CD4-positive, CD25-positive, alpha-beta regulatory T cell (primary cell): ENCODE measurements around the gene MC1R. TPM values are rescaled to one million over a fixed set of nuclear protein-coding genes. Genes with fewer than 3 reads are reported as not detected.
A peak's percentile ranks its signal among the peaks of the same experiment; 100 is the strongest.

Experiments used
- ATAC-seq, 2 donors: fragments of 150-1000 bp; cut with Tn5 transposase; one replicate each; pipeline ENCODE4 v1.10.0; 2021; ENCODE audit warnings: low read depth in 2 of 2, moderate number of reproducible peaks in 2 of 2, moderate library complexity in 1 of 2
- DNase-seq, 3 donors: peaks; one replicate each; pipeline versions ENCODE4 v3.0.0 to v3.0.0-alpha.2; 2012 to 2022; ENCODE audit warnings: mixed read lengths in 1 of 3
- H3K27ac ChIP-seq: one replicate; pipeline ENCODE4 v1.7.0; 2013; ENCODE audit warnings: mild to moderate bottlenecking, low read length; ENCODE audit not compliant: insufficient read depth, poor library complexity, severe bottlenecking
- H3K27me3 ChIP-seq: one replicate; pipeline ENCODE4 v1.7.0; 2013; ENCODE audit warnings: low read length; ENCODE audit not compliant: control insufficient read depth, insufficient read depth
- H3K36me3 ChIP-seq: one replicate; pipeline ENCODE4 v1.7.0; 2013; ENCODE audit warnings: mild to moderate bottlenecking, low read length, moderate library complexity; ENCODE audit not compliant: control insufficient read depth, insufficient read depth
- H3K4me1 ChIP-seq: 2 replicates; pipeline ENCODE4 v1.7.0; 2013; ENCODE audit warnings: mild to moderate bottlenecking, low read length; ENCODE audit not compliant: insufficient read depth, control insufficient read depth, poor library complexity, severe bottlenecking
- H3K4me3 ChIP-seq: one replicate; pipeline ENCODE4 v1.7.0; 2013; ENCODE audit warnings: low read depth, mild to moderate bottlenecking, low read length, moderate library complexity
- H3K9me3 ChIP-seq, 2 experiments: 1 replicate in 1 of 2; 2 replicates in 1 of 2; pipeline ENCODE4 v1.7.0; 2013; ENCODE audit warnings: low read length in 2 of 2, mild to moderate bottlenecking in 1 of 2, moderate library complexity in 1 of 2; ENCODE audit not compliant: control insufficient read depth in 2 of 2
- H3K27ac Mint-ChIP-seq, 3 donors: one replicate each; pipeline ENCODE4 v1.8.0; 2020 to 2022; ENCODE audit warnings: mild to moderate bottlenecking in 3 of 3, mixed read lengths in 3 of 3, moderate library complexity in 2 of 3
- H3K27me3 Mint-ChIP-seq: one replicate; pipeline ENCODE4 v1.8.0; 2022; ENCODE audit warnings: mild to moderate bottlenecking, mixed read lengths
- H3K36me3 Mint-ChIP-seq: one replicate; pipeline ENCODE4 v1.8.0; 2020; ENCODE audit warnings: mixed read lengths
- H3K4me1 Mint-ChIP-seq, 4 donors: one replicate each; pipeline ENCODE4 v1.8.0; 2020 to 2022; ENCODE audit warnings: mixed read lengths in 4 of 4, mild to moderate bottlenecking in 1 of 4
- H3K4me3 Mint-ChIP-seq, 4 donors: one replicate each; pipeline ENCODE4 v1.8.0; 2020 to 2022; ENCODE audit warnings: mild to moderate bottlenecking in 4 of 4, mixed read lengths in 4 of 4, moderate library complexity in 3 of 4
- H3K9me3 Mint-ChIP-seq, 7 donors: one replicate each; pipeline ENCODE4 v1.8.0; 2020 to 2022; ENCODE audit warnings: mixed read lengths in 7 of 7, mild to moderate bottlenecking in 3 of 7, moderate library complexity in 2 of 7
- polyA plus RNA-seq, 4 donors: library from polyadenylated mRNA; unstranded; fragments of 300-500 nt; fragmentation: Illumina TruSeq; gene quantifications; one replicate each; pipeline ENCODE4 v1.2.3, GENCODE V29; 2021
- total RNA-seq: library from RNA; stranded (reverse); gene quantifications from one replicate; pipeline ENCODE4 v1.2.3, GENCODE V29; 2022

The MC1R gene
- total and polyA plus RNA-seq, 5 donors from 2014 or later, result 0.08 to 14.9 (median 0.28) TPM; not detected in 1

- DNase-seq, result no peak
- no peak for ATAC-seq
- Histone ChIP-seq H3K27ac (no peak overlapping the region), H3K9me3 (no peaks in the 10 kb centered on the region), H3K27me3 (peaks cover 4% of the 10 kb centered on the region), H3K4me1 (peaks cover 18% of the 10 kb centered on the region), H3K36me3 (no peaks in the 10 kb centered on the region), H3K4me3 (no peak overlapping the region)
- Mint-ChIP-seq H3K4me1 (peaks cover 0 to 18% (median 2%) of the 10 kb centered on the region in 4 donors), H3K27ac (no peak overlapping the region), H3K9me3 (no peaks in the 10 kb centered on the region), H3K4me3 (peak overlapping the region; percentile 69 to 88 (median 86)), H3K36me3 (peaks cover 5% of the 10 kb centered on the region), H3K27me3 (peaks cover 31% of the 10 kb centered on the region)
Measured at GRCh38 chr16:89949121-89949742, 30.6 kb downstream of the MC1R start.

- no peak overlapping the region for H3K27ac Mint-ChIP-seq
- H3K9me3 Mint-ChIP-seq, result no peaks in the 10 kb centered on the region
- Histone ChIP-seq H3K27ac (no peak overlapping the region), H3K36me3 (no peaks in the 10 kb centered on the region), H3K4me3 (no peak overlapping the region), H3K4me1 (peaks cover 18% of the 10 kb centered on the region), H3K9me3 (no peaks in the 10 kb centered on the region), H3K27me3 (peaks cover 3% of the 10 kb centered on the region)
- H3K4me3 Mint-ChIP-seq, result peak overlapping the region; percentile 69 to 88 (median 86)
- H3K27me3 Mint-ChIP-seq, result peaks cover 31% of the 10 kb centered on the region
- peaks cover 0 to 18% (median 3%) of the 10 kb centered on the region in 4 donors for H3K4me1 Mint-ChIP-seq
- DNase-seq (no peak), ATAC-seq (no peak)
- peaks cover 3% of the 10 kb centered on the region for H3K36me3 Mint-ChIP-seq
Measured at GRCh38 chr16:89949756-89950155, 31.1 kb downstream of the MC1R start.

- Histone ChIP-seq H3K4me1 (peaks cover 18% of the 10 kb centered on the region), H3K27ac (no peak overlapping the region), H3K36me3 (no peaks in the 10 kb centered on the region), H3K27me3 (no peaks in the 10 kb centered on the region), H3K9me3 (no peaks in the 10 kb centered on the region), H3K4me3 (no peak overlapping the region)
- DNase-seq, result no peak
- H3K36me3 Mint-ChIP-seq, result peaks cover 3% of the 10 kb centered on the region
- no peak for ATAC-seq
- H3K27ac Mint-ChIP-seq, result no peak overlapping the region
- peaks cover 0 to 18% (median 3%) of the 10 kb centered on the region in 4 donors for H3K4me1 Mint-ChIP-seq
- peak overlapping the region; percentile 55 to 85 (median 76) for H3K4me3 Mint-ChIP-seq
- peaks cover 22% of the 10 kb centered on the region for H3K27me3 Mint-ChIP-seq
- no peaks in the 10 kb centered on the region for H3K9me3 Mint-ChIP-seq
Measured at GRCh38 chr16:89951509-89951908, 32.8 kb downstream of the MC1R start.

- Mint-ChIP-seq H3K4me3 (peak overlapping the region in 1 of 4 donors; percentile 27), H3K27ac (no peak overlapping the region), H3K4me1 (peaks cover 0 to 18% (median 3%) of the 10 kb centered on the region in 4 donors), H3K27me3 (peaks cover 16% of the 10 kb centered on the region), H3K9me3 (no peaks in the 10 kb centered on the region), H3K36me3 (peaks cover 3% of the 10 kb centered on the region)
- H3K4me3 ChIP-seq, result no peak overlapping the region
- peaks cover 18% of the 10 kb centered on the region for H3K4me1 ChIP-seq
- no peaks in the 10 kb centered on the region for H3K36me3 ChIP-seq
- H3K27ac ChIP-seq, result no peak overlapping the region
- H3K9me3 ChIP-seq, result no peaks in the 10 kb centered on the region
- DNase-seq, result no peak
- ATAC-seq, result no peak
- no peaks in the 10 kb centered on the region for H3K27me3 ChIP-seq
Measured at GRCh38 chr16:89952049-89952448, 33.4 kb downstream of the MC1R start.

- Mint-ChIP-seq H3K4me1 (peaks cover 0 to 13% (median 3%) of the 10 kb centered on the region in 4 donors), H3K36me3 (peaks cover 3% of the 10 kb centered on the region), H3K27me3 (peaks cover 12% of the 10 kb centered on the region), H3K9me3 (no peaks in the 10 kb centered on the region), H3K27ac (no peak overlapping the region), H3K4me3 (no peak overlapping the region)
- no peaks in the 10 kb centered on the region for H3K27me3 ChIP-seq
- H3K9me3 ChIP-seq, result no peaks in the 10 kb centered on the region
- no peaks in the 10 kb centered on the region for H3K36me3 ChIP-seq
- no peak for ATAC-seq
- H3K4me3 ChIP-seq, result no peak overlapping the region
- DNase-seq, result no peak
- H3K4me1 ChIP-seq, result peaks cover 15% of the 10 kb centered on the region
- H3K27ac ChIP-seq, result no peak overlapping the region
Measured at GRCh38 chr16:89952551-89952950, 33.9 kb downstream of the MC1R start.

- ATAC-seq, result no peak
Measured at GRCh38 chr16:89953671-89954406, 35.2 kb downstream of the MC1R start.

GRCh38 chr16:89954462-89954861 is 35.8 kb downstream of the MC1R start:
- no peak overlapping the region for H3K27ac ChIP-seq
- H3K27me3 ChIP-seq, result no peaks in the 10 kb centered on the region
- ATAC-seq (no peak), DNase-seq (no peak)
- H3K36me3 Mint-ChIP-seq, result peaks cover 16% of the 10 kb centered on the region
- H3K4me1 Mint-ChIP-seq, result peaks cover 0 to 8% (median 3%) of the 10 kb centered on the region in 4 donors
- no peaks in the 10 kb centered on the region for H3K9me3 ChIP-seq
- no peak overlapping the region for H3K4me3 Mint-ChIP-seq
- H3K9me3 Mint-ChIP-seq, result no peaks in the 10 kb centered on the region
- H3K36me3 ChIP-seq, result no peaks in the 10 kb centered on the region
- H3K4me1 ChIP-seq, result peaks cover 5% of the 10 kb centered on the region
- peak overlapping the region in 1 of 3 donors; percentile 25 for H3K27ac Mint-ChIP-seq
- H3K27me3 Mint-ChIP-seq, result peaks cover 8% of the 10 kb centered on the region
- H3K4me3 ChIP-seq, result no peak overlapping the region

More at GRCh38 chr16:89953671-89954406, 35.2 kb downstream of the MC1R start:
- Mint-ChIP-seq H3K36me3 (peaks cover 12% of the 10 kb centered on the region), H3K27ac (no peak overlapping the region), H3K27me3 (peaks cover 8% of the 10 kb centered on the region), H3K4me1 (peaks cover 0 to 8% (median 3%) of the 10 kb centered on the region in 4 donors), H3K9me3 (no peaks in the 10 kb centered on the region), H3K4me3 (peak overlapping the region in 1 of 4 donors; percentile 27)
- H3K27ac ChIP-seq, result no peak overlapping the region
- no peak for DNase-seq
- H3K27me3 ChIP-seq, result no peaks in the 10 kb centered on the region
- no peak overlapping the region for H3K4me3 ChIP-seq
- H3K36me3 ChIP-seq, result no peaks in the 10 kb centered on the region
- H3K9me3 ChIP-seq, result no peaks in the 10 kb centered on the region
- peaks cover 10% of the 10 kb centered on the region for H3K4me1 ChIP-seq
